A673 (cell line): ENCODE data around the gene IL2. TPM values are rescaled to one million over a fixed set of nuclear protein-coding genes. Genes with fewer than 3 reads are reported as not detected.

Experiments
- BruUV-seq: library from RNA; stranded (reverse); fragments of 400-500 nt; replicated peaks from 2 replicates; lab custom pipeline; 2021; lab: Mats Ljungman, UMichigan
- CTCF ChIA-PET: fragments of 300-600 bp; sonication (Branson Sonifier 250); formaldehyde crosslinking; loops from one replicate; lab custom pipeline; 2022; ENCODE audit warnings: antibody characterized with exemption; lab: Charles Lee
- POLR2A ChIA-PET: fragments of 300-600 bp; sonication (Branson Sonifier 250); formaldehyde crosslinking; loops from one replicate; lab custom pipeline; 2022; ENCODE audit warnings: antibody characterized with exemption; ENCODE audit not compliant: low non-redundant PET; lab: Charles Lee
- DNase-seq: peaks from one replicate; pipeline ENCODE4 v3.0.0-alpha.2; 2015; ENCODE audit warnings: low spot score
- H3K27ac ChIP-seq: fragments of 200-600 bp; sonication (generic); 2 replicates; pipeline ENCODE4 v1.5.1; 2016; ENCODE audit warnings: mixed run types, low read depth, mild to moderate bottlenecking, mixed read lengths, antibody characterized with exemption, low read length; ENCODE audit not compliant: poor library complexity, severe bottlenecking
- H3K27me3 ChIP-seq: fragments of 200-600 bp; sonication (generic); replicated peaks from 2 replicates; pipeline ENCODE4 v1.6.1; 2017; ENCODE audit warnings: mixed run types, low read depth, mild to moderate bottlenecking, mixed read lengths, antibody characterized with exemption, low read length; ENCODE audit not compliant: insufficient read depth, poor library complexity
- H3K36me3 ChIP-seq: fragments of 200-600 bp; sonication (generic); 2 replicates; pipeline ENCODE4 v1.6.1; 2016; ENCODE audit warnings: mixed run types, mild to moderate bottlenecking, mixed read lengths, antibody characterized with exemption, low read length; ENCODE audit not compliant: insufficient read depth, poor library complexity, severe bottlenecking
- H3K4me1 ChIP-seq: fragments of 200-600 bp; sonication (generic); 2 replicates; pipeline ENCODE4 v1.6.1; 2017; ENCODE audit warnings: mixed run types, mild to moderate bottlenecking, mixed read lengths, antibody characterized with exemption, low read length; ENCODE audit not compliant: insufficient read depth, poor library complexity, severe bottlenecking
- H3K4me3 ChIP-seq: fragments of 200-600 bp; sonication (generic); 2 replicates; pipeline ENCODE4 v1.5.1; 2016; ENCODE audit warnings: low read depth, mixed run types, mild to moderate bottlenecking, mixed read lengths, low read length; ENCODE audit not compliant: poor library complexity, severe bottlenecking
- H3K9me3 ChIP-seq: fragments of 200-600 bp; sonication (generic); 2 replicates; pipeline ENCODE4 v1.6.1; 2016; ENCODE audit warnings: mixed run types, low read depth, mild to moderate bottlenecking, mixed read lengths, antibody characterized with exemption, low read length; ENCODE audit not compliant: poor library complexity, severe bottlenecking
- CTCF ChIP-seq: fragments of 300-800, 200-600 bp; sonication (generic); conservative IDR thresholded peaks from 2 replicates; pipeline ENCODE4 v1.5.1; 2017; ENCODE audit warnings: low read depth, mild to moderate bottlenecking, antibody characterized with exemption, low read length, moderate library complexity, mixed read lengths
- EZH2 ChIP-seq: fragments of 200-600 bp; sonication (generic); IDR thresholded peaks from 2 replicates; pipeline ENCODE4 v1.6.1; 2017; ENCODE audit warnings: borderline replicate concordance, low read depth, mild to moderate bottlenecking, mixed read lengths, antibody characterized with exemption, low read length; ENCODE audit not compliant: poor library complexity, severe bottlenecking
- intact Hi-C: fragments of 100-400 bp; cut with micrococcal nuclease; formaldehyde crosslinking; loops from one replicate; pipeline ENCODE4 v1.10.0; 2022; ENCODE audit not compliant: unreplicated experiment
- total RNA-seq: library from RNA; stranded (reverse); gene quantifications from 2 replicates; pipeline ENCODE4 v1.2.3, GENCODE V29; 2021

IL2 gene
- total RNA-seq, 1 experiment from 2014 or later, result not detected

- POLR2A ChIA-PET, result no interaction called here
- BruUV-seq, result no TSS peak
These were observed 24.3 kb upstream of the IL2 start for GRCh38 chr4:122480655-122481487.

DNA sequence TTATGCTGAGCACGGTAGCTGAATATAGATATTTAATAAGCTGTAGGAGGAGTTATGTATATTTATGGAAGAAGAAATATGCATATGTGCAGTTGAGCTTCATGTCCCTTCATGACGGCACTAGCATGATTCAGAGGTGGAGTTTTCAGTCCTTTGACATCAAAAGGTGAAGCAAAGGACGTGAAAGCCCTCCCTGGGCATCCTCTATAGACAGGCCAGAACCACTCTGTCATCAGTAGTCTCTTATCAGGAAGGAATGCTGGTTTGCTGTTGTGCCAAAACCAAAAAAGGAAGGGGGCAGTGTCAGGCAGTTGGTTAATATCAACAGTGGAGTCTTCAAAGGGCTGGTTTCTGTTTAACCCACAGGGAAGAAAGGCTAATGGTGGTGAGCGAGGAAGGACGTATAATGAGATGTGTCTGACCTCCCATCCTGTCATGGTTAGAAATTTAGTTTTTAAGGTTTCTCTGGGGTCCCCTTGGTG, 23.5 kb upstream of the IL2 start:
- TF ChIP-seq EZH2 (no peak), CTCF (no peak)
- intact Hi-C loops, result no loop called here
- H3K4me1 ChIP-seq, result no peaks in the 10 kb centered on the region
- ChIA-PET CTCF (no interaction called here), POLR2A (no interaction called here)
- no peak overlapping the region for H3K4me3 ChIP-seq
- H3K9me3 ChIP-seq, result no peaks in the 10 kb centered on the region
- no peak for DNase-seq
- no peak overlapping the region for H3K27ac ChIP-seq
- BruUV-seq, result no TSS peak
- no peaks in the 10 kb centered on the region for H3K27me3 ChIP-seq
- no peaks in the 10 kb centered on the region for H3K36me3 ChIP-seq

More at GRCh38 chr4:122480655-122481487, 24.3 kb upstream of the IL2 start:
- intact Hi-C loops, result no loop called here
- Histone ChIP-seq H3K4me3 (no peak overlapping the region), H3K27ac (no peak overlapping the region), H3K4me1 (no peaks in the 10 kb centered on the region), H3K9me3 (no peaks in the 10 kb centered on the region), H3K36me3 (no peaks in the 10 kb centered on the region), H3K27me3 (no peaks in the 10 kb centered on the region)
- CTCF ChIA-PET, result no interaction called here
- DNase-seq, result no peak
- TF ChIP-seq CTCF, result no peak
- TF ChIP-seq EZH2, result no peak

GRCh38 chr4:122476745-122477144, 20.2 kb upstream of the IL2 start:
- intact Hi-C loops, result no loop called here
- H3K4me3 ChIP-seq, result no peak overlapping the region

More at GRCh38 chr4:122476745-122477144, 20.2 kb upstream of the IL2 start:
- H3K36me3 ChIP-seq, result no peaks in the 10 kb centered on the region
- H3K4me1 ChIP-seq, result no peaks in the 10 kb centered on the region
- DNase-seq, result no peak
- CTCF ChIA-PET, result no interaction called here
- POLR2A ChIA-PET, result no interaction called here
- no peaks in the 10 kb centered on the region for H3K27me3 ChIP-seq
- no TSS peak for BruUV-seq
- H3K9me3 ChIP-seq, result no peaks in the 10 kb centered on the region
- no peak for TF ChIP-seq CTCF
- no peak for TF ChIP-seq EZH2
- no peak overlapping the region for H3K27ac ChIP-seq
